ENCODE results near the gene NADSYN1.
"Not testable (repeated sequence)": the region's sequence is repeated elsewhere in the genome, so short reads cannot be mapped to it uniquely, and the experiment has no call there.

NADSYN1 gene

GRCh38 chr11:71530602-71531001 lies 77.6 kb downstream of the NADSYN1 start:
- no peak overlapping the region for H3K4me3 ChIP-seq (ENCODE audit: low read depth, low read length)
- TF ChIP-seq CTCF (IDR thresholded peaks at IDR 0.05; ENCODE audit: low read depth, low read length): no peak

GRCh38 chr11:71532036-71532610 lies 79.1 kb downstream of the NADSYN1 start:
- TF ChIP-seq CTCF (IDR thresholded peaks at IDR 0.05; ENCODE audit: low read depth, low read length): no peak
- no peak overlapping the region for H3K4me3 ChIP-seq (ENCODE audit: low read depth, low read length)

GRCh38 chr11:71534711-71535608 lies 82.0 kb downstream of the NADSYN1 start:
- not testable (repeated sequence) for H3K4me3 ChIP-seq (ENCODE audit: low read depth, low read length)

- H3K4me3 ChIP-seq (ENCODE audit: low read depth, low read length): no peak overlapping the region
- no peak for TF ChIP-seq CTCF (IDR thresholded peaks at IDR 0.05; ENCODE audit: low read depth, low read length)
These were observed 82.8 kb downstream of the NADSYN1 start for GRCh38 chr11:71535825-71536224.

GRCh38 chr11:71537537-71537936 lies 84.5 kb downstream of the NADSYN1 start:
- no peak for TF ChIP-seq CTCF (IDR thresholded peaks at IDR 0.05; ENCODE audit: low read depth, low read length)
- H3K4me3 ChIP-seq (ENCODE audit: low read depth, low read length): no peak overlapping the region

- not testable (repeated sequence) for H3K4me3 ChIP-seq (ENCODE audit: low read depth, low read length)
These were observed 85.1 kb downstream of the NADSYN1 start, which contains the start of gene KRTAP5-8 for GRCh38 chr11:71537977-71538665. Gene KRTAP5-8, plus strand, starts transcription at chr11:71538025. Its CDS starts 31 bp downstream, at chr11:71538056.

GRCh38 chr11:71538666-71538990 lies 85.6 kb downstream of the NADSYN1 start:
- no peak overlapping the region for H3K4me3 ChIP-seq (ENCODE audit: low read depth, low read length)
- no peak for TF ChIP-seq CTCF (IDR thresholded peaks at IDR 0.05; ENCODE audit: low read depth, low read length)

GRCh38 chr11:71539017-71539416 lies 86.0 kb downstream of the NADSYN1 start:
- no peak for TF ChIP-seq CTCF (IDR thresholded peaks at IDR 0.05; ENCODE audit: low read depth, low read length)
- H3K4me3 ChIP-seq (ENCODE audit: low read depth, low read length): no peak overlapping the region

GRCh38 chr11:71539971-71540370 lies 87.0 kb downstream of the NADSYN1 start:
- not testable (repeated sequence) for H3K4me3 ChIP-seq (ENCODE audit: low read depth, low read length)

GRCh38 chr11:71540521-71541304 lies 87.7 kb downstream of the NADSYN1 start:
- not testable (repeated sequence) for H3K4me3 ChIP-seq (ENCODE audit: low read depth, low read length)

All from WI38 (cell line).